HG03520 (cell line): Measurements from ENCODE around the gene DOCK10.
A peak's percentile ranks its signal among the peaks of the same experiment; 100 is the strongest.

Source experiments
- ATAC-seq: cut with Tn5 transposase; IDR thresholded peaks from one replicate; pipeline ENCODE4 v1.9.1; 2021; ENCODE audit warnings: mild to moderate bottlenecking, moderate library complexity; ENCODE audit not compliant: unreplicated experiment

The DOCK10 gene

GRCh38 chr2:225013425-225014365 lies 28.6 kb downstream of the DOCK10 start:
- ATAC-seq = no peak

- ATAC-seq = no peak
Measured at GRCh38 chr2:225011585-225011984, 30.7 kb downstream of the DOCK10 start.

- ATAC-seq = no peak
Measured at GRCh38 chr2:225010804-225011203, 31.5 kb downstream of the DOCK10 start.

- ATAC-seq = no peak
Measured at GRCh38 chr2:225009768-225010167, 32.5 kb downstream of the DOCK10 start.

- peak; percentile 22 for ATAC-seq
Measured at GRCh38 chr2:225008935-225009334, 33.3 kb downstream of the DOCK10 start.

- ATAC-seq = peak; percentile 61
Measured at GRCh38 chr2:225008179-225008856, 34.0 kb downstream of the DOCK10 start.

GRCh38 chr2:225006730-225007129 lies 35.5 kb downstream of the DOCK10 start:
- ATAC-seq = no peak

GRCh38 chr2:225004597-225004996 lies 37.7 kb downstream of the DOCK10 start:
- no peak for ATAC-seq

- ATAC-seq = peak; percentile 74
Measured at GRCh38 chr2:225002656-225003045, 39.6 kb downstream of the DOCK10 start.

GRCh38 chr2:225002039-225002655 lies 40.1 kb downstream of the DOCK10 start:
- peak; percentile 63 for ATAC-seq

GRCh38 chr2:224999754-225000153 lies 42.5 kb downstream of the DOCK10 start:
- ATAC-seq = no peak

- ATAC-seq = no peak
Measured at GRCh38 chr2:224999321-224999720, 42.9 kb downstream of the DOCK10 start.

- ATAC-seq = no peak
Measured at GRCh38 chr2:224997802-224998201, 44.5 kb downstream of the DOCK10 start.

GRCh38 chr2:224995419-224995818 lies 46.8 kb downstream of the DOCK10 start:
- no peak for ATAC-seq

GRCh38 chr2:224994242-224994823 lies 47.9 kb downstream of the DOCK10 start:
- no peak for ATAC-seq

GRCh38 chr2:224990710-224991109 lies 51.6 kb downstream of the DOCK10 start:
- ATAC-seq = no peak

- ATAC-seq = no peak
Measured at GRCh38 chr2:224987733-224988132, 54.5 kb downstream of the DOCK10 start.

GRCh38 chr2:224986477-224986876 lies 55.8 kb downstream of the DOCK10 start:
- no peak for ATAC-seq

- ATAC-seq = no peak
Measured at GRCh38 chr2:224984637-224985036, 57.6 kb downstream of the DOCK10 start.

- ATAC-seq = no peak
Measured at GRCh38 chr2:224983712-224984554, 58.3 kb downstream of the DOCK10 start.
